ENCODE measurements around the gene RNF125.

The RNF125 gene

GRCh38 chr18:32018331-32019250, at the start of gene RNF125:
Gene RNF125, plus strand, starts transcription at chr18:32018825. Its CDS starts 39 bp downstream, at chr18:32018864.
- peak within 1 kb of the TSS; percentile 66 for H3K4me3 ChIP-seq (ENCODE audit: low read length)
- no peaks in the 10 kb centered on the region for H3K9me3 ChIP-seq (ENCODE audit: control insufficient read depth, low read length)
- H3K27me3 ChIP-seq (ENCODE audit: control insufficient read depth, insufficient read depth, low read length): no peaks in the 10 kb centered on the region
- no peaks in the 10 kb centered on the region for H3K36me3 ChIP-seq (ENCODE audit: control insufficient read depth, insufficient read depth, low read length)
- peaks cover 5% of the 10 kb centered on the region for H3K4me1 ChIP-seq (ENCODE audit: control insufficient read depth, insufficient read depth, low read length)
- peak within 1 kb of the TSS; percentile 80 for H3K9ac ChIP-seq (ENCODE audit: low read length)

GRCh38 chr18:31970617-31971016, 48.0 kb upstream of the RNF125 start:
- H3K27me3 ChIP-seq (ENCODE audit: control insufficient read depth, insufficient read depth, low read length): no peaks in the 10 kb centered on the region
- no peaks in the 10 kb centered on the region for H3K36me3 ChIP-seq (ENCODE audit: control insufficient read depth, insufficient read depth, low read length)
- peaks cover under 1% of the 10 kb centered on the region for H3K4me1 ChIP-seq (ENCODE audit: control insufficient read depth, insufficient read depth, low read length)
- H3K4me3 ChIP-seq (ENCODE audit: low read length): no peak overlapping the region
- no peak overlapping the region for H3K9ac ChIP-seq (ENCODE audit: low read length)
- peaks cover 6% of the 10 kb centered on the region for H3K9me3 ChIP-seq (ENCODE audit: control insufficient read depth, low read length)

GRCh38 chr18:31973929-31974546, 44.6 kb upstream of the RNF125 start:
- no peaks in the 10 kb centered on the region for H3K27me3 ChIP-seq (ENCODE audit: control insufficient read depth, insufficient read depth, low read length)
- no peak overlapping the region for H3K4me3 ChIP-seq (ENCODE audit: low read length)
- H3K9me3 ChIP-seq (ENCODE audit: control insufficient read depth, low read length): peaks cover 6% of the 10 kb centered on the region
- no peak overlapping the region for H3K9ac ChIP-seq (ENCODE audit: low read length)
- H3K36me3 ChIP-seq (ENCODE audit: control insufficient read depth, insufficient read depth, low read length): no peaks in the 10 kb centered on the region
- no peaks in the 10 kb centered on the region for H3K4me1 ChIP-seq (ENCODE audit: control insufficient read depth, insufficient read depth, low read length)

- H3K4me1 ChIP-seq (ENCODE audit: control insufficient read depth, insufficient read depth, low read length): no peaks in the 10 kb centered on the region
- no peak overlapping the region for H3K9ac ChIP-seq (ENCODE audit: low read length)
- no peaks in the 10 kb centered on the region for H3K36me3 ChIP-seq (ENCODE audit: control insufficient read depth, insufficient read depth, low read length)
- H3K27me3 ChIP-seq (ENCODE audit: control insufficient read depth, insufficient read depth, low read length): no peaks in the 10 kb centered on the region
- H3K9me3 ChIP-seq (ENCODE audit: control insufficient read depth, low read length): peaks cover 6% of the 10 kb centered on the region
- H3K4me3 ChIP-seq (ENCODE audit: low read length): no peak overlapping the region
Measured at GRCh38 chr18:31976242-31976641, 42.4 kb upstream of the RNF125 start.

- H3K36me3 ChIP-seq (ENCODE audit: control insufficient read depth, insufficient read depth, low read length): no peaks in the 10 kb centered on the region
- H3K4me1 ChIP-seq (ENCODE audit: control insufficient read depth, insufficient read depth, low read length): no peaks in the 10 kb centered on the region
- H3K9ac ChIP-seq (ENCODE audit: low read length): no peak overlapping the region
- no peaks in the 10 kb centered on the region for H3K27me3 ChIP-seq (ENCODE audit: control insufficient read depth, insufficient read depth, low read length)
- no peak overlapping the region for H3K4me3 ChIP-seq (ENCODE audit: low read length)
- peaks cover 6% of the 10 kb centered on the region for H3K9me3 ChIP-seq (ENCODE audit: control insufficient read depth, low read length)
Measured at GRCh38 chr18:31977270-31977872, 41.3 kb upstream of the RNF125 start.

GRCh38 chr18:31978616-31979015, 40.0 kb upstream of the RNF125 start:
- Histone ChIP-seq H3K9ac (ENCODE audit: low read length) (no peak overlapping the region), H3K27me3 (ENCODE audit: control insufficient read depth, insufficient read depth, low read length) (no peaks in the 10 kb centered on the region), H3K36me3 (ENCODE audit: control insufficient read depth, insufficient read depth, low read length) (no peaks in the 10 kb centered on the region), H3K9me3 (ENCODE audit: control insufficient read depth, low read length) (peaks cover 4% of the 10 kb centered on the region), H3K4me1 (ENCODE audit: control insufficient read depth, insufficient read depth, low read length) (no peaks in the 10 kb centered on the region), H3K4me3 (ENCODE audit: low read length) (no peak overlapping the region)

GRCh38 chr18:31979714-31980113, 38.9 kb upstream of the RNF125 start:
- H3K4me3 ChIP-seq (ENCODE audit: low read length): no peak overlapping the region
- H3K27me3 ChIP-seq (ENCODE audit: control insufficient read depth, insufficient read depth, low read length): no peaks in the 10 kb centered on the region
- H3K9me3 ChIP-seq (ENCODE audit: control insufficient read depth, low read length): no peaks in the 10 kb centered on the region
- no peaks in the 10 kb centered on the region for H3K4me1 ChIP-seq (ENCODE audit: control insufficient read depth, insufficient read depth, low read length)
- H3K9ac ChIP-seq (ENCODE audit: low read length): no peak overlapping the region
- H3K36me3 ChIP-seq (ENCODE audit: control insufficient read depth, insufficient read depth, low read length): no peaks in the 10 kb centered on the region

- Histone ChIP-seq H3K4me3 (ENCODE audit: low read length) (no peak overlapping the region), H3K4me1 (ENCODE audit: control insufficient read depth, insufficient read depth, low read length) (no peaks in the 10 kb centered on the region), H3K36me3 (ENCODE audit: control insufficient read depth, insufficient read depth, low read length) (no peaks in the 10 kb centered on the region)
Measured at GRCh38 chr18:31980863-31981262, 37.8 kb upstream of the RNF125 start.

GRCh38 chr18:31983020-31983419, 35.6 kb upstream of the RNF125 start:
- H3K36me3 ChIP-seq (ENCODE audit: control insufficient read depth, insufficient read depth, low read length): no peaks in the 10 kb centered on the region

More at GRCh38 chr18:31980863-31981262, 37.8 kb upstream of the RNF125 start:
- Histone ChIP-seq H3K9ac (ENCODE audit: low read length) (no peak overlapping the region), H3K27me3 (ENCODE audit: control insufficient read depth, insufficient read depth, low read length) (no peaks in the 10 kb centered on the region), H3K9me3 (ENCODE audit: control insufficient read depth, low read length) (no peaks in the 10 kb centered on the region)

GRCh38 chr18:31983976-31984375, 34.6 kb upstream of the RNF125 start:
- H3K27me3 ChIP-seq (ENCODE audit: control insufficient read depth, insufficient read depth, low read length): no peaks in the 10 kb centered on the region

More at GRCh38 chr18:31983020-31983419, 35.6 kb upstream of the RNF125 start:
- Histone ChIP-seq H3K4me1 (ENCODE audit: control insufficient read depth, insufficient read depth, low read length) (no peaks in the 10 kb centered on the region), H3K9me3 (ENCODE audit: control insufficient read depth, low read length) (no peaks in the 10 kb centered on the region), H3K4me3 (ENCODE audit: low read length) (no peak overlapping the region), H3K9ac (ENCODE audit: low read length) (no peak overlapping the region), H3K27me3 (ENCODE audit: control insufficient read depth, insufficient read depth, low read length) (no peaks in the 10 kb centered on the region)

GRCh38 chr18:31990823-31991222, 27.8 kb upstream of the RNF125 start:
- Histone ChIP-seq H3K4me1 (ENCODE audit: control insufficient read depth, insufficient read depth, low read length) (no peaks in the 10 kb centered on the region), H3K36me3 (ENCODE audit: control insufficient read depth, insufficient read depth, low read length) (no peaks in the 10 kb centered on the region), H3K4me3 (ENCODE audit: low read length) (no peak overlapping the region), H3K27me3 (ENCODE audit: control insufficient read depth, insufficient read depth, low read length) (no peaks in the 10 kb centered on the region), H3K9ac (ENCODE audit: low read length) (no peak overlapping the region), H3K9me3 (ENCODE audit: control insufficient read depth, low read length) (no peaks in the 10 kb centered on the region)

More at GRCh38 chr18:31983976-31984375, 34.6 kb upstream of the RNF125 start:
- H3K4me3 ChIP-seq (ENCODE audit: low read length): no peak overlapping the region
- no peaks in the 10 kb centered on the region for H3K36me3 ChIP-seq (ENCODE audit: control insufficient read depth, insufficient read depth, low read length)
- no peak overlapping the region for H3K9ac ChIP-seq (ENCODE audit: low read length)
- H3K9me3 ChIP-seq (ENCODE audit: control insufficient read depth, low read length): no peaks in the 10 kb centered on the region
- H3K4me1 ChIP-seq (ENCODE audit: control insufficient read depth, insufficient read depth, low read length): no peaks in the 10 kb centered on the region

GRCh38 chr18:31996007-31996406, 22.6 kb upstream of the RNF125 start:
- Histone ChIP-seq H3K36me3 (ENCODE audit: control insufficient read depth, insufficient read depth, low read length) (no peaks in the 10 kb centered on the region), H3K4me1 (ENCODE audit: control insufficient read depth, insufficient read depth, low read length) (no peaks in the 10 kb centered on the region), H3K9me3 (ENCODE audit: control insufficient read depth, low read length) (no peaks in the 10 kb centered on the region), H3K27me3 (ENCODE audit: control insufficient read depth, insufficient read depth, low read length) (no peaks in the 10 kb centered on the region), H3K4me3 (ENCODE audit: low read length) (no peak overlapping the region), H3K9ac (ENCODE audit: low read length) (no peak overlapping the region)
